Fibroblast of lung (primary cell): ENCODE results near the gene LEKR1. TPM values are rescaled to one million over a fixed set of nuclear protein-coding genes. Genes with fewer than 3 reads are reported as not detected.
A peak's percentile ranks its signal among the peaks of the same experiment; 100 is the strongest.

Experiments used
- DNase-seq, 2 donors: peaks; one replicate each; pipeline versions ENCODE4 v3.0.0 to v3.0.0-alpha.2; 2010; ENCODE audit warnings: low read depth in 2 of 2
- H2AFZ ChIP-seq: 2 replicates; pipeline ENCODE4 v1.5.1; 2012; ENCODE audit warnings: low read length, control low read depth, inconsistent platforms
- H3K27ac ChIP-seq: 2 replicates; pipeline ENCODE4 v1.5.1; 2011; ENCODE audit warnings: low read length, control low read depth; ENCODE audit not compliant: insufficient read depth
- H3K27me3 ChIP-seq: 2 replicates; pipeline ENCODE4 v1.5.1; 2011; ENCODE audit warnings: mild to moderate bottlenecking, low read length; ENCODE audit not compliant: control insufficient read depth, insufficient read depth
- H3K36me3 ChIP-seq: 2 replicates; pipeline ENCODE4 v1.5.1; 2011; ENCODE audit warnings: low read length; ENCODE audit not compliant: control insufficient read depth, insufficient read depth
- H3K4me1 ChIP-seq: 2 replicates; pipeline ENCODE4 v1.5.1; 2011; ENCODE audit warnings: low read length; ENCODE audit not compliant: control insufficient read depth, insufficient read depth; ENCODE audit errors: extremely low read depth
- H3K4me2 ChIP-seq: 2 replicates; pipeline ENCODE4 v1.5.1; 2011; ENCODE audit warnings: low read length, control low read depth; ENCODE audit not compliant: insufficient read depth; ENCODE audit errors: extremely low read depth
- H3K4me3 ChIP-seq, 4 experiments: fragments of 200-600 bp in 1 of 4; sonication (generic) in 1 of 4; replicated peaks in 1 of 4; 2 replicates each; pipeline ENCODE4 v1.5.1; 2011 to 2016; ENCODE audit warnings: low read length in 4 of 4, low read depth in 3 of 4, mild to moderate bottlenecking in 3 of 4, control low read depth in 2 of 4, inconsistent platforms in 1 of 4, mixed read lengths in 1 of 4; ENCODE audit not compliant: insufficient read depth in 1 of 4; ENCODE audit errors: control extremely low read depth in 1 of 4
- H3K79me2 ChIP-seq: 2 replicates; pipeline ENCODE4 v1.5.1; 2012; ENCODE audit warnings: mild to moderate bottlenecking, low read length, inconsistent platforms; ENCODE audit not compliant: control insufficient read depth, insufficient read depth
- H3K9ac ChIP-seq: 2 replicates; pipeline ENCODE4 v1.5.1; 2011; ENCODE audit warnings: mild to moderate bottlenecking, low read length, control low read depth; ENCODE audit not compliant: insufficient read depth
- H3K9me3 ChIP-seq: 2 replicates; pipeline ENCODE4 v1.5.1; 2012; ENCODE audit warnings: low read depth, low read length; ENCODE audit not compliant: control insufficient read depth, insufficient read depth
- H4K20me1 ChIP-seq: 2 replicates; pipeline ENCODE4 v1.5.1; 2011; ENCODE audit warnings: low read length; ENCODE audit not compliant: control insufficient read depth, insufficient read depth; ENCODE audit errors: extremely low read depth
- CTCF ChIP-seq, 2 donors: IDR thresholded peaks in 1 of 2; conservative IDR thresholded peaks in 1 of 2; 1 replicate in 1 of 2; 2 replicates in 1 of 2; pipeline ENCODE4 v1.5.1; 2011 to 2012; ENCODE audit warnings: low read length in 2 of 2, control low read depth in 1 of 2, inconsistent platforms in 1 of 2, low read depth in 1 of 2, mild to moderate bottlenecking in 1 of 2
- EZH2 ChIP-seq: IDR thresholded peaks from 2 replicates; pipeline ENCODE4 v1.5.1; 2012; ENCODE audit warnings: low read length, control low read depth, mild to moderate bottlenecking; ENCODE audit errors: missing control alignments
- polyA plus RNA-seq, 2 donors: library from polyadenylated mRNA; depleted of rRNA in 1 of 2; stranded (reverse) in 1 of 2; unstranded in 1 of 2; fragments of >200 nt; gene quantifications; 2 replicates each; pipeline ENCODE4 v1.2.1, GENCODE V29; 2011 to 2012; ENCODE audit warnings: missing spikeins in 1 of 2
- total RNA-seq: library from RNA; depleted of rRNA; stranded (reverse); fragments of >200 nt; gene quantifications from 2 replicates; pipeline ENCODE4 v1.2.1, GENCODE V29; 2014

The LEKR1 gene
- total and polyA plus RNA-seq, 2 donors (not counting 1 experiment from before 2014, with no cell fraction given): 0.28 to 1.3 TPM

- Histone ChIP-seq H3K9me3 (no peaks in the 10 kb centered on the region), H3K9ac (no peak overlapping the region), H3K4me3 (no peak overlapping the region), H3K27ac (no peak overlapping the region), H3K27me3 (peaks cover 2% of the 10 kb centered on the region), H4K20me1 (no peaks in the 10 kb centered on the region), H3K36me3 (no peaks in the 10 kb centered on the region), H3K4me2 (no peak overlapping the region), H2AFZ (no peak overlapping the region), H3K79me2 (no peaks in the 10 kb centered on the region), H3K4me1 (no peaks in the 10 kb centered on the region)
- DNase-seq: peak; percentile 22 to 83
- TF ChIP-seq EZH2: no peak
- no peak for TF ChIP-seq CTCF (conservative IDR thresholded peaks at IDR 0.05 in 1 of 2, IDR thresholded peaks at IDR 0.05 in 1 of 2; ENCODE audit: low read depth in 1 of 2, low read length in 2 of 2)
Observed at GRCh38 chr3:157063926-157064325, 237.8 kb downstream of the LEKR1 start.

DNA sequence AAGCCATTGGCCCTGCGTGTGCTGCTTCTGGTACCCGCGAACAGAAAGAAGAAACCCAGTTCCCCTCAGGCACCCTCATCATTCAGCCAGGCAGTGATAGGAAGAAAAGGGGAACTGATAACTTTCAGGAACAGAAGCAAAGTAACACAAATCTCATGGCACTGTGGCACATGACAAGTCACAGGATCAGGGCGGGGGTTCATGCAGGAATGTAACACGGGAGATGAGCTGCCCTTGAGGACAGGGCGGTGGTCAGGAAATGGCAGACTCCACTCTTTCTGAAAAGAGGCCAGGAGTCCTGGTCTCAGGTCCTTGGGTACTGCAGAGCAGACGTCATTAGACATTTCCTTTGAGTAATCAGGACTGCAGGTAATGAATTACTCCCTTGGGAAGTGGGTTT, 238.2 kb downstream of the LEKR1 start:
- no peak overlapping the region for H3K9ac ChIP-seq
- no peak for TF ChIP-seq CTCF (conservative IDR thresholded peaks at IDR 0.05 in 1 of 2, IDR thresholded peaks at IDR 0.05 in 1 of 2; ENCODE audit: low read depth in 1 of 2, low read length in 2 of 2)
- no peak for TF ChIP-seq EZH2
- H3K27me3 ChIP-seq: peaks cover 2% of the 10 kb centered on the region
- H4K20me1 ChIP-seq: no peaks in the 10 kb centered on the region
- H3K79me2 ChIP-seq: no peaks in the 10 kb centered on the region
- H3K4me1 ChIP-seq: no peaks in the 10 kb centered on the region
- no peak overlapping the region for H3K4me3 ChIP-seq
- no peak for DNase-seq
- H3K36me3 ChIP-seq: no peaks in the 10 kb centered on the region
- no peak overlapping the region for H3K27ac ChIP-seq
- no peak overlapping the region for H3K4me2 ChIP-seq
- H2AFZ ChIP-seq: no peak overlapping the region
- no peaks in the 10 kb centered on the region for H3K9me3 ChIP-seq

- Histone ChIP-seq H3K79me2 (no peaks in the 10 kb centered on the region), H3K9ac (no peak overlapping the region), H3K27ac (no peak overlapping the region), H3K4me3 (no peak overlapping the region), H3K4me1 (no peaks in the 10 kb centered on the region), H3K36me3 (no peaks in the 10 kb centered on the region), H3K27me3 (peaks cover 2% of the 10 kb centered on the region), H3K9me3 (no peaks in the 10 kb centered on the region), H4K20me1 (no peaks in the 10 kb centered on the region), H2AFZ (no peak overlapping the region), H3K4me2 (no peak overlapping the region)
- TF ChIP-seq EZH2 (no peak), CTCF (conservative IDR thresholded peaks at IDR 0.05 in 1 of 2, IDR thresholded peaks at IDR 0.05 in 1 of 2; ENCODE audit: low read depth in 1 of 2, low read length in 2 of 2) (no peak)
- DNase-seq: no peak
Observed at GRCh38 chr3:157065201-157065600, 239.0 kb downstream of the LEKR1 start.
